ENCODE results near the gene SPRING1.

DNA sequence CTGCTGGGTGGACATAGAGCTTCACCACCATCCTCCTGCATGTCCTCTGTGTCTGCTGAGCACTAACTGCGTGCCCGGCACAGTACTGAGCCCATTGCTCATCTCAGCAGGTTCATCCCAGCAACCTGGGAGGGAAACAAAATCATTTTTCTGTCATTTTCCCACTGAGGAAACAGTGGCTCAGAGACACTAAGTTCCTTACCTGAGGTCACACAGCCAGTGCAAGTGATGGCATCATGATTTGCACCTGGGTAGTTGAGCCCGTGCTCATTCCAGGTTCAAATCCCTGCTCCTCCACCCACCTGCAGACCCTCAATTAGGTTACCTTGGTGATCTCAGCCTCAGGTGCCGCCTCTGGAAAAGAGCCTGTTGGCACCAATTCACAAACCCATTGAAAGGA is 23.6 kb upstream of the SPRING1 start:
- TF ChIP-seq, protein P1, sequence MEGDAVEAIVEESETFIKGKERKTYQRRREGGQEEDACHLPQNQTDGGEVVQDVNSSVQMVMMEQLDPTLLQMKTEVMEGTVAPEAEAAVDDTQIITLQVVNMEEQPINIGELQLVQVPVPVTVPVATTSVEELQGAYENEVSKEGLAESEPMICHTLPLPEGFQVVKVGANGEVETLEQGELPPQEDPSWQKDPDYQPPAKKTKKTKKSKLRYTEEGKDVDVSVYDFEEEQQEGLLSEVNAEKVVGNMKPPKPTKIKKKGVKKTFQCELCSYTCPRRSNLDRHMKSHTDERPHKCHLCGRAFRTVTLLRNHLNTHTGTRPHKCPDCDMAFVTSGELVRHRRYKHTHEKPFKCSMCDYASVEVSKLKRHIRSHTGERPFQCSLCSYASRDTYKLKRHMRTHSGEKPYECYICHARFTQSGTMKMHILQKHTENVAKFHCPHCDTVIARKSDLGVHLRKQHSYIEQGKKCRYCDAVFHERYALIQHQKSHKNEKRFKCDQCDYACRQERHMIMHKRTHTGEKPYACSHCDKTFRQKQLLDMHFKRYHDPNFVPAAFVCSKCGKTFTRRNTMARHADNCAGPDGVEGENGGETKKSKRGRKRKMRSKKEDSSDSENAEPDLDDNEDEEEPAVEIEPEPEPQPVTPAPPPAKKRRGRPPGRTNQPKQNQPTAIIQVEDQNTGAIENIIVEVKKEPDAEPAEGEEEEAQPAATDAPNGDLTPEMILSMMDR (IDR thresholded peaks at IDR 0.05 in 8 of 11, conservative IDR thresholded peaks at IDR 0.05 in 3 of 11), result no peak
- TF ChIP-seq POLR2AphosphoS5 (IDR thresholded peaks at IDR 0.05), result no peak
